ENCODE data around the gene ZNF799. TPM values are rescaled to one million over a fixed set of nuclear protein-coding genes. Genes with fewer than 3 reads are reported as not detected.

Gene ZNF799
- total and polyA plus RNA-seq, 2 of the 13 experiments (the other 11 are each of a cell fraction or from before 2014, with no cell fraction given), result 7.7 to 17.9 TPM

GRCh38 chr19:12365236-12366162, 35.6 kb downstream of the ZNF799 start, which contains the start of gene ZNF442 (continued):
- no peak for TF ChIP-seq ATF7 (IDR thresholded peaks at IDR 0.05)
- TF ChIP-seq ATF7 (CRISPR knock-in tag; IDR thresholded peaks at IDR 0.05), result 0 out of 2 replicates have a peak, but pooled peaks have one; percentile 47
- peak; percentile 26; the same call in 1 of the 2 replicates for TF ChIP-seq SPEN (CRISPR knock-in tag; IDR thresholded peaks at IDR 0.05; ENCODE audit: low read depth)
- no peak for TF ChIP-seq EP300 (IDR thresholded peaks at IDR 0.05; ENCODE audit: low read depth in 2 of 2, low read length in 2 of 2)
- TF ChIP-seq EP300 (CRISPR knock-in tag; IDR thresholded peaks at IDR 0.05; ENCODE audit: borderline replicate concordance), result no peak
- TF ChIP-seq CENPT (CRISPR knock-in tag; IDR thresholded peaks at IDR 0.05; ENCODE audit: low read depth), result no peak
- TF ChIP-seq REPIN1 (CRISPR knock-in tag; IDR thresholded peaks at IDR 0.05; ENCODE audit: borderline replicate concordance, low read depth), result peak; percentile 67; the same call in 1 of the 2 replicates
- TF ChIP-seq ZBTB7A (CRISPR knock-in tag; IDR thresholded peaks at IDR 0.05), result peak; percentile 86; the same call in 1 of the 2 replicates
- TF ChIP-seq EZH2 (conservative IDR thresholded peaks at IDR 0.05; ENCODE audit: low read depth, low read length), result no peak
- TF ChIP-seq FOXO1 (CRISPR knock-in tag; IDR thresholded peaks at IDR 0.05), result peak; percentile 45; the same call in 1 of the 2 replicates
- TF ChIP-seq DR1 (CRISPR knock-in tag; IDR thresholded peaks at IDR 0.05), result peak; percentile 90
- TF ChIP-seq ZNF10 (CRISPR knock-in tag; IDR thresholded peaks at IDR 0.05; ENCODE audit: borderline replicate concordance, low read depth), result no peak
- peak; percentile 93 for TF ChIP-seq TAF1 (CRISPR knock-in tag; IDR thresholded peaks at IDR 0.05)
- TF ChIP-seq ZNF660 (CRISPR knock-in tag; IDR thresholded peaks at IDR 0.05; ENCODE audit: borderline replicate concordance, low read depth), result no peak
- TF ChIP-seq SIN3A (IDR thresholded peaks at IDR 0.05; ENCODE audit: borderline replicate concordance, low read depth, low read length), result peak; percentile 46; the same call in 1 of the 2 replicates
- TF ChIP-seq ZSCAN31 (CRISPR knock-in tag; IDR thresholded peaks at IDR 0.05; ENCODE audit: low read depth), result peak; percentile 52; the same call in 1 of the 2 replicates
- TF ChIP-seq GTF3A (CRISPR knock-in tag; conservative IDR thresholded peaks at IDR 0.05), result no peak
- TF ChIP-seq ZNF589 (CRISPR knock-in tag; conservative IDR thresholded peaks at IDR 0.05), result peak; percentile 70; the same call in 1 of the 2 replicates
- peak; percentile 14 for TF ChIP-seq ASH2L (IDR thresholded peaks at IDR 0.05; ENCODE audit: insufficient read length, low read depth, low read length)
- TF ChIP-seq, protein P1, sequence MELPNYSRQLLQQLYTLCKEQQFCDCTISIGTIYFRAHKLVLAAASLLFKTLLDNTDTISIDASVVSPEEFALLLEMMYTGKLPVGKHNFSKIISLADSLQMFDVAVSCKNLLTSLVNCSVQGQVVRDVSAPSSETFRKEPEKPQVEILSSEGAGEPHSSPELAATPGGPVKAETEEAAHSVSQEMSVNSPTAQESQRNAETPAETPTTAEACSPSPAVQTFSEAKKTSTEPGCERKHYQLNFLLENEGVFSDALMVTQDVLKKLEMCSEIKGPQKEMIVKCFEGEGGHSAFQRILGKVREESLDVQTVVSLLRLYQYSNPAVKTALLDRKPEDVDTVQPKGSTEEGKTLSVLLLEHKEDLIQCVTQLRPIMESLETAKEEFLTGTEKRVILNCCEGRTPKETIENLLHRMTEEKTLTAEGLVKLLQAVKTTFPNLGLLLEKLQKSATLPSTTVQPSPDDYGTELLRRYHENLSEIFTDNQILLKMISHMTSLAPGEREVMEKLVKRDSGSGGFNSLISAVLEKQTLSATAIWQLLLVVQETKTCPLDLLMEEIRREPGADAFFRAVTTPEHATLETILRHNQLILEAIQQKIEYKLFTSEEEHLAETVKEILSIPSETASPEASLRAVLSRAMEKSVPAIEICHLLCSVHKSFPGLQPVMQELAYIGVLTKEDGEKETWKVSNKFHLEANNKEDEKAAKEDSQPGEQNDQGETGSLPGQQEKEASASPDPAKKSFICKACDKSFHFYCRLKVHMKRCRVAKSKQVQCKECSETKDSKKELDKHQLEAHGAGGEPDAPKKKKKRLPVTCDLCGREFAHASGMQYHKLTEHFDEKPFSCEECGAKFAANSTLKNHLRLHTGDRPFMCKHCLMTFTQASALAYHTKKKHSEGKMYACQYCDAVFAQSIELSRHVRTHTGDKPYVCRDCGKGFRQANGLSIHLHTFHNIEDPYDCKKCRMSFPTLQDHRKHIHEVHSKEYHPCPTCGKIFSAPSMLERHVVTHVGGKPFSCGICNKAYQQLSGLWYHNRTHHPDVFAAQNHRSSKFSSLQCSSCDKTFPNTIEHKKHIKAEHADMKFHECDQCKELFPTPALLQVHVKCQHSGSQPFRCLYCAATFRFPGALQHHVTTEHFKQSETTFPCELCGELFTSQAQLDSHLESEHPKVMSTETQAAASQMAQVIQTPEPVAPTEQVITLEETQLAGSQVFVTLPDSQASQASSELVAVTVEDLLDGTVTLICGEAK (IDR thresholded peaks at IDR 0.05), result no peak
- TF ChIP-seq, protein P1 (CRISPR knock-in tag; IDR thresholded peaks at IDR 0.05), result peak; percentile 64
